ENCODE results near the gene COG7. TPM values are rescaled to one million over a fixed set of nuclear protein-coding genes. Genes with fewer than 3 reads are reported as not detected.

Gene COG7
- total RNA-seq, result 11.1 and 14.0 TPM in 2 replicates

GRCh38 chr16:23452572-23453337, at the start of gene COG7:
Gene COG7 (minus strand): TSS chr16:23453189. CDS start chr16:23452994, 195 bp downstream.

Other genes with a start within 250 kb of the COG7 start
- not detected in 2 replicates for gene SCNN1B, start 150.9 kb downstream of the COG7 start, total RNA-seq
- gene GGA2, start 57.3 kb upstream of the COG7 start, total RNA-seq, result 13.4 and 19.6 TPM in 2 replicates
- gene EARS2, start 104.2 kb upstream of the COG7 start, total RNA-seq, result 20.2 and 32.7 TPM in 2 replicates
- 92.5 and 113 TPM in 2 replicates for gene UBFD1, start 104.5 kb upstream of the COG7 start, total RNA-seq
- 135 and 140 TPM in 2 replicates for gene NDUFAB1, start 143.1 kb upstream of the COG7 start, total RNA-seq
- 10.3 and 14.7 TPM in 2 replicates for gene PALB2, start 188.1 kb upstream of the COG7 start, total RNA-seq
- gene DCTN5, start 188.3 kb upstream of the COG7 start, total RNA-seq, result 39.3 and 43.7 TPM in 2 replicates
- gene PLK1, start 225.7 kb upstream of the COG7 start, total RNA-seq, result 28.6 and 58.6 TPM in 2 replicates

Data from epithelial cell of alveolus of lung (primary cell).